Fibroblast of mammary gland (primary cell): ENCODE data around the gene PEX19.

Experiments used
- DNase-seq: peaks from one replicate; pipeline ENCODE4 v3.0.0-alpha.2; 2010; ENCODE audit warnings: low read depth
- H3K4me3 ChIP-seq: 2 replicates; pipeline ENCODE4 v1.5.1; 2011; ENCODE audit warnings: low read depth, mild to moderate bottlenecking, low read length, moderate library complexity; ENCODE audit not compliant: control insufficient read depth
- CTCF ChIP-seq: conservative IDR thresholded peaks from 2 replicates; pipeline ENCODE4 v1.5.1; 2011; ENCODE audit warnings: low read depth, low read length, inconsistent platforms; ENCODE audit not compliant: control insufficient read depth, insufficient read depth

PEX19 gene

GRCh38 chr1:160244209-160244608, 40.7 kb downstream of the PEX19 start:
- no peak for TF ChIP-seq CTCF
- H3K4me3 ChIP-seq: no peak overlapping the region
- no peak for DNase-seq

- H3K4me3 ChIP-seq: no peak overlapping the region
- DNase-seq: no peak
- no peak for TF ChIP-seq CTCF
Measured at GRCh38 chr1:160243767-160244166, 41.2 kb downstream of the PEX19 start.

- no peak for DNase-seq
- TF ChIP-seq CTCF: no peak
- H3K4me3 ChIP-seq: no peak overlapping the region
Measured at GRCh38 chr1:160239582-160240299, 45.2 kb downstream of the PEX19 start.

GRCh38 chr1:160238408-160238807, 46.5 kb downstream of the PEX19 start:
- TF ChIP-seq CTCF: no peak
- no peak overlapping the region for H3K4me3 ChIP-seq

GRCh38 chr1:160237558-160237957, 47.4 kb downstream of the PEX19 start:
- DNase-seq: no peak
- no peak overlapping the region for H3K4me3 ChIP-seq
- no peak for TF ChIP-seq CTCF

More at GRCh38 chr1:160238408-160238807, 46.5 kb downstream of the PEX19 start:
- no peak for DNase-seq

- no peak for TF ChIP-seq CTCF
- DNase-seq: no peak
- no peak overlapping the region for H3K4me3 ChIP-seq
Measured at GRCh38 chr1:160236806-160237205, 48.1 kb downstream of the PEX19 start.
